Measurements from ENCODE around the gene SCNN1A.

DNA sequence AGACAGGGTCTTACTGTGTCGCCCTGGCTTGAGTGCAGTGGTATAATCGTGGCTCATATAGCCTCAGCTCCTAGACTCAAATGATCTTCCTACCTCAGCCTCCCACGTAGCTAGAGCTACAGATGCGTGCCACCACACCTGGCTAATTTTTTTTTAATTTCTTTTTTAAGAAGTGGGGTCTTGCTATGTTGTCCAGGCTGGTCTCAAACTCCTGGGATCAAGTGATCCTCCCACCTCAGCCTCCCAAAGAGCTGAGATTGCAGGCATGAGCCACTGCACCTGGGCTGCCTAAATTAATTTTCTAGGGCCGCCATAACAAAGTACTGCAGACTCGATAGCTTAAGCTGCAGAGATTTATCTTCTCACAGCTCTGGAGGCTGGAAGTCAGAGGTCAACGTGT is 17.7 kb upstream of the SCNN1A start:
- TF ChIP-seq, protein P1, sequence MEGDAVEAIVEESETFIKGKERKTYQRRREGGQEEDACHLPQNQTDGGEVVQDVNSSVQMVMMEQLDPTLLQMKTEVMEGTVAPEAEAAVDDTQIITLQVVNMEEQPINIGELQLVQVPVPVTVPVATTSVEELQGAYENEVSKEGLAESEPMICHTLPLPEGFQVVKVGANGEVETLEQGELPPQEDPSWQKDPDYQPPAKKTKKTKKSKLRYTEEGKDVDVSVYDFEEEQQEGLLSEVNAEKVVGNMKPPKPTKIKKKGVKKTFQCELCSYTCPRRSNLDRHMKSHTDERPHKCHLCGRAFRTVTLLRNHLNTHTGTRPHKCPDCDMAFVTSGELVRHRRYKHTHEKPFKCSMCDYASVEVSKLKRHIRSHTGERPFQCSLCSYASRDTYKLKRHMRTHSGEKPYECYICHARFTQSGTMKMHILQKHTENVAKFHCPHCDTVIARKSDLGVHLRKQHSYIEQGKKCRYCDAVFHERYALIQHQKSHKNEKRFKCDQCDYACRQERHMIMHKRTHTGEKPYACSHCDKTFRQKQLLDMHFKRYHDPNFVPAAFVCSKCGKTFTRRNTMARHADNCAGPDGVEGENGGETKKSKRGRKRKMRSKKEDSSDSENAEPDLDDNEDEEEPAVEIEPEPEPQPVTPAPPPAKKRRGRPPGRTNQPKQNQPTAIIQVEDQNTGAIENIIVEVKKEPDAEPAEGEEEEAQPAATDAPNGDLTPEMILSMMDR (IDR thresholded peaks at IDR 0.05; ENCODE audit: insufficient read depth, low read length): no peak
- no peak for TF ChIP-seq GABPA (IDR thresholded peaks at IDR 0.05; ENCODE audit: low read depth)

Data from HL-60 (cell line).